Fibroblast of lung (primary cell): ENCODE results near the gene STX12. TPM values are rescaled to one million over a fixed set of nuclear protein-coding genes. Genes with fewer than 3 reads are reported as not detected.

Experiments used
- DNase-seq, 2 donors: peaks; one replicate each; pipeline versions ENCODE4 v3.0.0 to v3.0.0-alpha.2; 2010; ENCODE audit warnings: low read depth in 2 of 2
- H2AFZ ChIP-seq: 2 replicates; pipeline ENCODE4 v1.5.1; 2012; ENCODE audit warnings: low read length, control low read depth, inconsistent platforms
- H3K27ac ChIP-seq: 2 replicates; pipeline ENCODE4 v1.5.1; 2011; ENCODE audit warnings: low read length, control low read depth; ENCODE audit not compliant: insufficient read depth
- H3K27me3 ChIP-seq: 2 replicates; pipeline ENCODE4 v1.5.1; 2011; ENCODE audit warnings: mild to moderate bottlenecking, low read length; ENCODE audit not compliant: control insufficient read depth, insufficient read depth
- H3K36me3 ChIP-seq: 2 replicates; pipeline ENCODE4 v1.5.1; 2011; ENCODE audit warnings: low read length; ENCODE audit not compliant: control insufficient read depth, insufficient read depth
- H3K4me1 ChIP-seq: 2 replicates; pipeline ENCODE4 v1.5.1; 2011; ENCODE audit warnings: low read length; ENCODE audit not compliant: control insufficient read depth, insufficient read depth; ENCODE audit errors: extremely low read depth
- H3K4me2 ChIP-seq: 2 replicates; pipeline ENCODE4 v1.5.1; 2011; ENCODE audit warnings: low read length, control low read depth; ENCODE audit not compliant: insufficient read depth; ENCODE audit errors: extremely low read depth
- H3K4me3 ChIP-seq, 4 experiments: fragments of 200-600 bp in 1 of 4; sonication (generic) in 1 of 4; replicated peaks in 1 of 4; 2 replicates each; pipeline ENCODE4 v1.5.1; 2011 to 2016; ENCODE audit warnings: low read length in 4 of 4, low read depth in 3 of 4, mild to moderate bottlenecking in 3 of 4, control low read depth in 2 of 4, inconsistent platforms in 1 of 4, mixed read lengths in 1 of 4; ENCODE audit not compliant: insufficient read depth in 1 of 4; ENCODE audit errors: control extremely low read depth in 1 of 4
- H3K79me2 ChIP-seq: 2 replicates; pipeline ENCODE4 v1.5.1; 2012; ENCODE audit warnings: mild to moderate bottlenecking, low read length, inconsistent platforms; ENCODE audit not compliant: control insufficient read depth, insufficient read depth
- H3K9ac ChIP-seq: 2 replicates; pipeline ENCODE4 v1.5.1; 2011; ENCODE audit warnings: mild to moderate bottlenecking, low read length, control low read depth; ENCODE audit not compliant: insufficient read depth
- H3K9me3 ChIP-seq: 2 replicates; pipeline ENCODE4 v1.5.1; 2012; ENCODE audit warnings: low read depth, low read length; ENCODE audit not compliant: control insufficient read depth, insufficient read depth
- H4K20me1 ChIP-seq: 2 replicates; pipeline ENCODE4 v1.5.1; 2011; ENCODE audit warnings: low read length; ENCODE audit not compliant: control insufficient read depth, insufficient read depth; ENCODE audit errors: extremely low read depth
- CTCF ChIP-seq, 2 donors: IDR thresholded peaks in 1 of 2; conservative IDR thresholded peaks in 1 of 2; 1 replicate in 1 of 2; 2 replicates in 1 of 2; pipeline ENCODE4 v1.5.1; 2011 to 2012; ENCODE audit warnings: low read length in 2 of 2, control low read depth in 1 of 2, inconsistent platforms in 1 of 2, low read depth in 1 of 2, mild to moderate bottlenecking in 1 of 2
- EZH2 ChIP-seq: IDR thresholded peaks from 2 replicates; pipeline ENCODE4 v1.5.1; 2012; ENCODE audit warnings: low read length, control low read depth, mild to moderate bottlenecking; ENCODE audit errors: missing control alignments
- polyA minus RNA-seq: library from RNA; depleted of rRNA, polyadenylated mRNA; stranded (reverse); fragments of >200 nt; gene quantifications from 2 replicates; pipeline ENCODE4 v1.2.3, GENCODE V29; 2011; ENCODE audit warnings: low replicate concordance
- polyA plus RNA-seq, 2 donors: library from polyadenylated mRNA; depleted of rRNA in 1 of 2; stranded (reverse) in 1 of 2; unstranded in 1 of 2; fragments of >200 nt; gene quantifications; 2 replicates each; pipeline ENCODE4 v1.2.1, GENCODE V29; 2011 to 2012; ENCODE audit warnings: missing spikeins in 1 of 2
- total RNA-seq: library from RNA; depleted of rRNA; stranded (reverse); fragments of >200 nt; gene quantifications from 2 replicates; pipeline ENCODE4 v1.2.1, GENCODE V29; 2014

Gene STX12
- total RNA-seq (60.8 and 62.1 TPM in 2 replicates), polyA plus RNA-seq (36.0 and 76.7 TPM in 2 replicates), polyA minus RNA-seq (8.1 and 24.2 TPM in 2 replicates)
- 28.5 and 56.0 TPM in 2 replicates for polyA plus RNA-seq (2012)

GRCh38 chr1:27772932-27773825 is at the start of gene STX12:
Gene STX12, plus strand, starts transcription at chr1:27773219. Its CDS starts 89 bp downstream, at chr1:27773308.
- H3K79me2 ChIP-seq, result peaks cover 44% of the 10 kb centered on the region
- no peaks in the 10 kb centered on the region for H4K20me1 ChIP-seq

GRCh38 chr1:27724961-27725373 is 48.1 kb upstream of the STX12 start:
- Histone ChIP-seq H2AFZ (peak overlapping the region; percentile 91), H3K36me3 (no peaks in the 10 kb centered on the region), H3K27ac (peak overlapping the region; percentile 94), H3K9ac (peak overlapping the region; percentile 55), H3K27me3 (no peaks in the 10 kb centered on the region), H3K79me2 (peaks cover 7% of the 10 kb centered on the region), H3K4me1 (peaks cover 7% of the 10 kb centered on the region), H3K4me2 (peak overlapping the region; percentile 82), H3K9me3 (no peaks in the 10 kb centered on the region), H4K20me1 (no peaks in the 10 kb centered on the region), H3K4me3 (peak overlapping the region; percentile 28 to 50 (median 38))
- TF ChIP-seq CTCF (conservative IDR thresholded peaks at IDR 0.05 in 1 of 2, IDR thresholded peaks at IDR 0.05 in 1 of 2; ENCODE audit: low read depth in 1 of 2, low read length in 2 of 2) (no peak), EZH2 (no peak)
- DNase-seq, result peak; percentile 2 to 13

More at GRCh38 chr1:27772932-27773825, at the start of gene STX12:
- peak; percentile 99 to 100 for DNase-seq
- H3K27me3 ChIP-seq, result no peaks in the 10 kb centered on the region
- H3K36me3 ChIP-seq, result no peaks in the 10 kb centered on the region
- H3K4me1 ChIP-seq, result no peaks in the 10 kb centered on the region
- H3K4me3 ChIP-seq, result peak within 1 kb of the TSS; percentile 76 to 98 (median 86)
- H3K9me3 ChIP-seq, result no peaks in the 10 kb centered on the region
- peak within 1 kb of the TSS; percentile 86 for H3K27ac ChIP-seq
- peak within 1 kb of the TSS; percentile 56 for H2AFZ ChIP-seq
- peak within 1 kb of the TSS; percentile 94 for H3K4me2 ChIP-seq
- TF ChIP-seq EZH2 (no peak), CTCF (conservative IDR thresholded peaks at IDR 0.05 in 1 of 2, IDR thresholded peaks at IDR 0.05 in 1 of 2; ENCODE audit: low read depth in 1 of 2, low read length in 2 of 2) (no peak)
- H3K9ac ChIP-seq, result peak within 1 kb of the TSS; percentile 89

DNA sequence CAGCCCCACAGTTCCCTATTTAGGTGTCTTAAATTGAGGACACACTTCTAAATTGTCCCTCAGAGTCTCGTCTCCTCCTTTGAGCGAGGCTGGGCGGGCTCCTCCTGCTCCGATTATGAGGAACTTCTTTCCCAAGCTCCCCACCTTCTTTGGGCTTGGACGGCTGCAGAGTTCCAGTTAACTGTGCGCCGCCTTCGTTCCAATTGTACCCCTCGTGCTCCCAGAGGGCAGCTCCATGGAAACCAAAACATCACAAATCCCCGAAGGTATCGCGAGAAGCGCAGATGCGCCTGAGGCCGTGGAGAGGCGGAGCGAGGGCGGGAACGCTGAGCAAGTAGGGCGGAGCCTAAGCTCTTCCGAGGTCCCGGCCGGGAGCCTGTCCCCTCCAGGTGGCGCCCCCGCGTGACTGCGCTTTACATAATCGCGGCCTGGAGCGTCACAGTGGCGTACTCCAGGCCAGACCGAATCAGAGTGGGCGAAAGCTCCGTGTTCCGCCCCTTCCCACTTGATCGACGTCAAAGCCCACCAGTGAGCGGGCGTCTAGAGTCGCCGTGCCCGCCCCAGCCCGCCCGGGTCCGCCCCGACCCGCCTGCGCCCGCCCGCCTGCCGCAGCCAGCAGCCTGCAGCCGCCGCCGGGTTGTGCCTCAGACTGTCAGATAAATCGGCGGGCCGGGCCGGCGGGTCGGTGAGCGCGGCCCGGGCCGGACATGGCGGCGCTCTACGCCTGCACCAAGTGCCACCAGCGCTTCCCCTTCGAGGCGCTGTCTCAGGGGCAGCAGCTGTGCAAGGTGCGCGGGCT is 47.4 kb upstream of the STX12 start, which contains the start of gene FAM76A:
TSS of gene FAM76A (plus strand) at position 588 of the 799 bp plus-strand sequence. CDS start at position 708, 120 bp downstream.
- H3K36me3 ChIP-seq, result no peaks in the 10 kb centered on the region
- no peaks in the 10 kb centered on the region for H3K27me3 ChIP-seq
- no peaks in the 10 kb centered on the region for H3K9me3 ChIP-seq
- peaks cover 7% of the 10 kb centered on the region for H3K4me1 ChIP-seq
- no peaks in the 10 kb centered on the region for H4K20me1 ChIP-seq
- H3K4me3 ChIP-seq, result peak within 1 kb of the TSS; percentile 78 to 91 (median 88)
- peak; percentile 99 for DNase-seq
- H3K79me2 ChIP-seq, result peaks cover 7% of the 10 kb centered on the region
- H3K27ac ChIP-seq, result peak within 1 kb of the TSS; percentile 94
- peak within 1 kb of the TSS; percentile 81 for H3K9ac ChIP-seq
- H3K4me2 ChIP-seq, result peak within 1 kb of the TSS; percentile 94
- TF ChIP-seq EZH2, result no peak
- peak in 1 of 2 donors; percentile 30 for TF ChIP-seq CTCF (conservative IDR thresholded peaks at IDR 0.05 in 1 of 2, IDR thresholded peaks at IDR 0.05 in 1 of 2; ENCODE audit: low read depth in 1 of 2, low read length in 2 of 2)
- peak within 1 kb of the TSS; percentile 91 for H2AFZ ChIP-seq
